H1 (cell line): Measurements from ENCODE around the gene NFASC. TPM values are rescaled to one million over a fixed set of nuclear protein-coding genes. Genes with fewer than 3 reads are reported as not detected.

Experiments
- CTCF ChIA-PET: fragments of 300-600 bp; sonication (Branson Sonifier 250); formaldehyde crosslinking; loops from one replicate; lab custom pipeline; 2021; ENCODE audit not compliant: partially characterized antibody; lab: Charles Lee
- POLR2A ChIA-PET: fragments of 300-600 bp; sonication (Branson Sonifier 250); formaldehyde crosslinking; loops from one replicate; lab custom pipeline; 2021; ENCODE audit warnings: inconsistent platforms; ENCODE audit not compliant: partially characterized antibody; lab: Charles Lee
- DNase-seq, 2 experiments: peaks; one replicate each; pipeline versions ENCODE4 v3.0.0 to v3.0.0-alpha.2; 2010 to 2022; ENCODE audit warnings: low spot score in 2 of 2, low read depth in 1 of 2, mixed read lengths in 1 of 2
- FAIRE-seq: peaks from 2 replicates; lab custom pipeline; 2011; peaks lifted over from hg19 to GRCh38; lab: Jason Lieb, UNC
- H2AFZ ChIP-seq: 2 replicates; pipeline ENCODE4 v1.8.1; 2012; ENCODE audit warnings: low read length, inconsistent platforms
- H2AK5ac ChIP-seq: 2 replicates; pipeline ENCODE4 v1.6.1; 2013; ENCODE audit warnings: low read depth, low read length
- H2BK120ac ChIP-seq: replicated peaks from 2 replicates; pipeline ENCODE3; 2013; ENCODE audit warnings: low read depth, low read length, inconsistent platforms
- H2BK12ac ChIP-seq: 2 replicates; pipeline ENCODE4 v1.6.1; 2013; ENCODE audit warnings: low read depth, low read length
- H2BK15ac ChIP-seq: 2 replicates; pipeline ENCODE4 v1.6.1; 2013; ENCODE audit warnings: low read length
- H2BK20ac ChIP-seq: 2 replicates; pipeline ENCODE4 v1.6.1; 2013; ENCODE audit warnings: low read length
- H2BK5ac ChIP-seq: 2 replicates; pipeline ENCODE4 v1.6.1; 2013; ENCODE audit warnings: low read depth, low read length
- H3K14ac ChIP-seq: 2 replicates; pipeline ENCODE4 v1.6.1; 2013; ENCODE audit warnings: inconsistent platforms; ENCODE audit not compliant: insufficient read length
- H3K18ac ChIP-seq: 2 replicates; pipeline ENCODE4 v1.6.1; 2013; ENCODE audit warnings: low read length; ENCODE audit errors: extremely low read depth
- H3K23ac ChIP-seq: 2 replicates; pipeline ENCODE4 v1.6.1; 2013; ENCODE audit warnings: inconsistent platforms; ENCODE audit not compliant: insufficient read length
- H3K23me2 ChIP-seq: 2 replicates; pipeline ENCODE4 v1.6.1; 2013; ENCODE audit warnings: low read depth, low read length
- H3K27ac ChIP-seq: 2 replicates; pipeline ENCODE4 v1.6.1; 2011; ENCODE audit warnings: low read depth, low read length, inconsistent platforms
- H3K27me3 ChIP-seq, 4 experiments: replicated peaks in 1 of 4; 1 replicate in 1 of 4; 2 replicates in 3 of 4; pipeline versions ENCODE4 v1.6.1 to v1.8.1; 2011 to 2013; ENCODE audit warnings: low read length in 3 of 4, mild to moderate bottlenecking in 3 of 4, inconsistent platforms in 2 of 4, mixed read lengths in 2 of 4, moderate library complexity in 1 of 4; ENCODE audit not compliant: control insufficient read depth in 3 of 4, insufficient read depth in 3 of 4; ENCODE audit errors: extremely low read depth in 1 of 4
- H3K36me3 ChIP-seq, 4 experiments: 2 replicates each; pipeline versions ENCODE4 v1.6.1 to v1.8.1; 2011 to 2013; ENCODE audit warnings: mild to moderate bottlenecking in 4 of 4, low read length in 3 of 4, moderate library complexity in 2 of 4, control low read depth in 1 of 4, inconsistent platforms in 1 of 4; ENCODE audit not compliant: insufficient read depth in 4 of 4, control insufficient read depth in 2 of 4
- H3K4ac ChIP-seq: replicated peaks from 2 replicates; pipeline ENCODE3; 2013; ENCODE audit warnings: low read length, low read depth, mixed read lengths, inconsistent platforms; ENCODE audit not compliant: insufficient read length
- H3K4me1 ChIP-seq, 4 experiments: replicated peaks in 1 of 4; 1 replicate in 1 of 4; 2 replicates in 3 of 4; pipeline versions ENCODE4 v1.6.1 to v1.8.1; 2011 to 2013; ENCODE audit warnings: low read length in 3 of 4, inconsistent platforms in 2 of 4, mixed read lengths in 1 of 4; ENCODE audit not compliant: insufficient read depth in 4 of 4, control insufficient read depth in 3 of 4
- H3K4me2 ChIP-seq, 2 experiments: 2 replicates each; pipeline versions ENCODE4 v1.6.1 to v1.8.1; 2011 to 2013; ENCODE audit warnings: low read depth in 2 of 2, low read length in 2 of 2, control low read depth in 1 of 2, inconsistent platforms in 1 of 2, mild to moderate bottlenecking in 1 of 2; ENCODE audit not compliant: insufficient read depth in 1 of 2
- H3K4me3 ChIP-seq, 4 experiments: fragments of 200-600, 300-600 bp in 1 of 4; sonication (generic), shearing (Covaris generic), sonication (Bioruptor Twin) in 1 of 4; 2 replicates each; pipeline versions ENCODE4 v1.5.1 to v1.8.1; 2011 to 2016; ENCODE audit warnings: low read length in 4 of 4, low read depth in 3 of 4, control low read depth in 2 of 4, inconsistent platforms in 2 of 4, mild to moderate bottlenecking in 2 of 4, mixed read lengths in 1 of 4, moderate library complexity in 1 of 4; ENCODE audit not compliant: insufficient read depth in 2 of 4; ENCODE audit errors: extremely low read depth in 1 of 4
- H3K56ac ChIP-seq: replicated peaks from 2 replicates; pipeline ENCODE3; 2013; ENCODE audit warnings: low read depth, mild to moderate bottlenecking, mixed read lengths, low read length, inconsistent platforms; ENCODE audit not compliant: insufficient read length
- H3K79me1 ChIP-seq: 2 replicates; pipeline ENCODE4 v1.6.1; 2013; ENCODE audit warnings: low read depth, low read length, control low read depth
- H3K79me2 ChIP-seq, 2 experiments: 2 replicates each; pipeline versions ENCODE4 v1.6.1 to v1.8.1; 2012 to 2013; ENCODE audit warnings: low read length in 2 of 2, mild to moderate bottlenecking in 2 of 2, inconsistent platforms in 1 of 2; ENCODE audit not compliant: insufficient read depth in 2 of 2, control insufficient read depth in 1 of 2
- H3K9ac ChIP-seq, 4 experiments: replicated peaks in 1 of 4; 1 replicate in 1 of 4; 2 replicates in 3 of 4; pipeline versions ENCODE4 v1.6.1 to v1.8.1; 2011 to 2013; ENCODE audit warnings: low read depth in 3 of 4, low read length in 3 of 4, control low read depth in 2 of 4, mild to moderate bottlenecking in 2 of 4, moderate library complexity in 2 of 4, inconsistent platforms in 1 of 4; ENCODE audit errors: extremely low read depth in 1 of 4
- H3K9me3 ChIP-seq, 2 experiments: 2 replicates each; pipeline versions ENCODE4 v1.6.1 to v1.8.1; 2012 to 2013; ENCODE audit warnings: mild to moderate bottlenecking in 2 of 2, moderate library complexity in 2 of 2, control low read depth in 1 of 2, inconsistent platforms in 1 of 2, low read depth in 1 of 2, low read length in 1 of 2, mixed read lengths in 1 of 2; ENCODE audit not compliant: insufficient read depth in 2 of 2
- H4K20me1 ChIP-seq, 2 experiments: replicated peaks in 1 of 2; 2 replicates each; pipeline versions ENCODE3 to v1.8.1; 2011 to 2013; ENCODE audit warnings: inconsistent platforms in 2 of 2, low read length in 2 of 2, mild to moderate bottlenecking in 1 of 2; ENCODE audit not compliant: insufficient read depth in 2 of 2, control insufficient read depth in 1 of 2
- H4K5ac ChIP-seq: 2 replicates; pipeline ENCODE4 v1.6.1; 2013; ENCODE audit warnings: low read length, low read depth, mixed read lengths, inconsistent platforms; ENCODE audit not compliant: insufficient read length
- H4K8ac ChIP-seq: 2 replicates; pipeline ENCODE4 v1.8.0; 2013; ENCODE audit warnings: mild to moderate bottlenecking, moderate library complexity, low read length, inconsistent platforms; ENCODE audit not compliant: insufficient read depth; ENCODE audit errors: extremely low read depth
- H4K91ac ChIP-seq: replicated peaks from 2 replicates; pipeline ENCODE3; 2013; ENCODE audit warnings: low read length, mixed read lengths, inconsistent platforms; ENCODE audit not compliant: insufficient read length
- BACH1 ChIP-seq: IDR thresholded peaks from 2 replicates; pipeline ENCODE4 v1.6.1; 2012; ENCODE audit warnings: low read length, improper control_type of control experiment
- CBX8 ChIP-seq: fragments of 300-800, 300-1000 bp; sonication (generic); IDR thresholded peaks from 2 replicates; pipeline ENCODE4 v1.7.1; 2016; ENCODE audit warnings: low read depth, low read length, borderline replicate concordance
- CEBPB ChIP-seq: IDR thresholded peaks from 2 replicates; pipeline ENCODE4 v1.6.1; 2012; ENCODE audit warnings: low read depth, low read length
- GTF2F1 ChIP-seq: IDR thresholded peaks from 2 replicates; pipeline ENCODE4 v1.6.1; 2012; ENCODE audit warnings: low read depth, low read length, improper control_type of control experiment, borderline replicate concordance
- KDM4A ChIP-seq: IDR thresholded peaks from one replicate; pipeline ENCODE4 v1.7.1; 2012; ENCODE audit warnings: low read depth, mild to moderate bottlenecking, moderate library complexity, low read length, inconsistent platforms; ENCODE audit not compliant: severe bottlenecking
- POLR2AphosphoS5 ChIP-seq: IDR thresholded peaks from 2 replicates; pipeline ENCODE4 v1.6.1; 2011; ENCODE audit warnings: low read depth, low read length
- YY1 ChIP-seq: IDR thresholded peaks from 2 replicates; pipeline ENCODE4 v1.6.1; 2011; ENCODE audit warnings: low read depth, mild to moderate bottlenecking, low read length
- WGBS, 2 experiments: shearing (Covaris generic) in 1 of 2; methylation state at CpG; one replicate each; pipeline versions ENCODE4 v1.1.6 to v1.1.7; 2013 to 2015; ENCODE audit warnings: low lambda C conversion rate in 2 of 2, mixed read lengths in 2 of 2, inconsistent platforms in 1 of 2, low coverage in 1 of 2, missing lambda C conversion rate in 1 of 2; ENCODE audit not compliant: insufficient replicate concordance in 2 of 2, insufficient coverage in 1 of 2, insufficient read length in 1 of 2; ENCODE audit errors: extremely low coverage in 1 of 2, missing lambda C conversion rate in 1 of 2; 5-methylcytosine and 5-hydroxymethylcytosine counted together
- polyA plus RNA-seq, 7 experiments: library from polyadenylated mRNA; depleted of rRNA in 3 of 7; stranded (reverse) in 5 of 7; unstranded in 2 of 7; fragments of >200 nt in 5 of 7; fragments of 200-250 nt in 2 of 7; gene quantifications; 1 replicate in 5 of 7; 2 replicates in 1 of 7; 4 replicates in 1 of 7; pipeline versions ENCODE4 v1.2.1 to v1.2.3, GENCODE V29; 2011 to 2013; ENCODE audit warnings: missing spikeins in 2 of 7, mixed read lengths in 2 of 7
- total RNA-seq: library from RNA; stranded (reverse); fragmentation: NEBNext Ultra II Directional; extraction: Animal tissue kit (Norgen Biotek cat#: 25700); gene quantifications from 2 replicates; pipeline ENCODE4 v1.2.1, GENCODE V29; 2021

The NFASC gene
- total and polyA plus RNA-seq, 2 of the 8 experiments (the other 6 are each of a cell fraction or from before 2014, with no cell fraction given): 5.0 to 15.2 TPM

- no peak for FAIRE-seq
- no peak overlapping the region for H3K4ac ChIP-seq
- POLR2A ChIA-PET: interaction anchor here (1.5 kb wide), 1 partner anchor 11 kb away, joined by 3 read pairs; no protein-coding TSS in a partner anchor
Observed at GRCh38 chr1:204945565-204945977, 74.9 kb downstream of the NFASC start.

More at GRCh38 chr1:204945565-204945977, 74.9 kb downstream of the NFASC start:
- no peaks in the 10 kb centered on the region for H3K79me2 ChIP-seq
- no peak overlapping the region for H4K5ac ChIP-seq
- no peak overlapping the region for H3K18ac ChIP-seq
- H3K4me1 ChIP-seq: peaks cover 2 to 7% (median 5%) of the 10 kb centered on the region in 4 experiments; a peak in 6 of 7 replicates
- H3K14ac ChIP-seq: no peak overlapping the region
- no peaks in the 10 kb centered on the region for H3K9me3 ChIP-seq
- no peak overlapping the region for H3K9ac ChIP-seq
- no peak overlapping the region for H2BK5ac ChIP-seq
- H3K4me3 ChIP-seq: no peak overlapping the region
- WGBS, 2 experiments: 90% methylated on average over 2 of the region's 4 CpGs; no CpG with 5 or more reads in 1 of the 2 experiments
- CTCF ChIA-PET: interaction anchor here (0.8 to 11.9 kb wide), 7 partner anchors 16 to 154 kb away, joined by 3 to 278 read pairs (median 4); no protein-coding TSS in a partner anchor
- H3K56ac ChIP-seq: no peak overlapping the region
- no peak overlapping the region for H2BK15ac ChIP-seq
- H4K8ac ChIP-seq: no peak overlapping the region
- 0 out of 2 replicates have a peak, but pooled peaks cover 4% of the 10 kb centered on the region for H3K23me2 ChIP-seq
- H3K4me2 ChIP-seq: no peak overlapping the region
- H3K36me3 ChIP-seq: no peaks in the 10 kb centered on the region
- no peak overlapping the region for H3K27ac ChIP-seq
- no peak overlapping the region for H2BK12ac ChIP-seq
- H4K91ac ChIP-seq: no peak overlapping the region
- no peak overlapping the region for H2AK5ac ChIP-seq
- no peak overlapping the region for H2BK20ac ChIP-seq
- H3K23ac ChIP-seq: no peak overlapping the region
- TF ChIP-seq GTF2F1: no peak
- no peak for TF ChIP-seq CBX8
- TF ChIP-seq KDM4A: no peak
- TF ChIP-seq BACH1: no peak
- no peak for TF ChIP-seq POLR2AphosphoS5
- no peak for TF ChIP-seq YY1
- TF ChIP-seq CEBPB: no peak
- H3K79me1 ChIP-seq: no peaks in the 10 kb centered on the region
- no peak overlapping the region for H2AFZ ChIP-seq
- peaks cover 0 to 2% of the 10 kb centered on the region in 2 experiments for H4K20me1 ChIP-seq
- DNase-seq: no peak
- no peak overlapping the region for H2BK120ac ChIP-seq
- no peaks in the 10 kb centered on the region for H3K27me3 ChIP-seq
